IMR-90 (cell line): ENCODE data around the gene NEURL1B. TPM values are rescaled to one million over a fixed set of nuclear protein-coding genes. Genes with fewer than 3 reads are reported as not detected.

ENCODE experiments used
- ATAC-seq: fragments of 200-7000 bp; cut with Tn5 transposase; 2 replicates; pipeline ENCODE4 v1.9.1; 2020; ENCODE audit warnings: low read depth, mild to moderate bottlenecking, moderate library complexity
- BruUV-seq: library from RNA; stranded (reverse); fragments of 400-500 nt; replicated peaks from 2 replicates; lab custom pipeline; 2021; lab: Mats Ljungman, UMichigan
- CTCF ChIA-PET: fragments of 300-600 bp; formaldehyde crosslinking; extraction: SDS; loops from one replicate; lab custom pipeline; 2021; ENCODE audit warnings: antibody characterized with exemption; lab: Yijun Ruan, JAX
- POLR2A ChIA-PET: fragments of 300-600 bp; sonication (Branson Sonifier 250); formaldehyde crosslinking; loops from one replicate; lab custom pipeline; 2022; ENCODE audit warnings: antibody characterized with exemption; ENCODE audit not compliant: unreplicated experiment; lab: Charles Lee
- DNase-seq: peaks from one replicate; pipeline ENCODE4 v3.0.0; 2013
- H2AFZ ChIP-seq: replicated peaks from 2 replicates; pipeline ENCODE3; 2013; ENCODE audit warnings: low read length, mild to moderate bottlenecking; ENCODE audit not compliant: poor library complexity
- H2AK5ac ChIP-seq: 2 replicates; pipeline ENCODE4 v1.6.1; 2013; ENCODE audit warnings: low read depth, low read length, inconsistent platforms
- H2AK9ac ChIP-seq: replicated peaks from 2 replicates; pipeline ENCODE3; 2013; ENCODE audit warnings: mild to moderate bottlenecking, low read depth, low read length, moderate library complexity; ENCODE audit not compliant: poor library complexity
- H2BK120ac ChIP-seq: 2 replicates; pipeline ENCODE4 v1.6.1; 2013; ENCODE audit warnings: low read depth, low read length, inconsistent platforms
- H2BK15ac ChIP-seq: 3 replicates; pipeline ENCODE4 v1.6.1; 2013; ENCODE audit warnings: low read depth, low read length, inconsistent platforms
- H2BK20ac ChIP-seq: 2 replicates; pipeline ENCODE4 v1.6.1; 2013; ENCODE audit warnings: low read depth, mild to moderate bottlenecking, inconsistent platforms, low read length, moderate library complexity
- H2BK5ac ChIP-seq: 2 replicates; pipeline ENCODE4 v1.6.1; 2013; ENCODE audit warnings: mild to moderate bottlenecking, low read depth, low read length, inconsistent platforms; ENCODE audit not compliant: poor library complexity, severe bottlenecking
- H3K14ac ChIP-seq: replicated peaks from 2 replicates; pipeline ENCODE4 v1.6.1; 2013; ENCODE audit warnings: low read depth, low read length, inconsistent platforms
- H3K18ac ChIP-seq: 2 replicates; pipeline ENCODE4 v1.6.1; 2013; ENCODE audit warnings: low read depth, low read length, control low read depth
- H3K23ac ChIP-seq: 2 replicates; pipeline ENCODE4 v1.6.1; 2013; ENCODE audit warnings: low read depth, low read length, inconsistent platforms
- H3K27ac ChIP-seq: 2 replicates; pipeline ENCODE4 v1.5.1; 2013; ENCODE audit warnings: mild to moderate bottlenecking, control low read depth, low read length; ENCODE audit not compliant: insufficient read depth
- H3K27me3 ChIP-seq: 2 replicates; pipeline ENCODE4 v1.6.1; 2013; ENCODE audit warnings: low read length; ENCODE audit not compliant: control insufficient read depth, insufficient read depth
- H3K36me3 ChIP-seq: 2 replicates; pipeline ENCODE4 v1.6.1; 2013; ENCODE audit warnings: low read length, mixed read lengths; ENCODE audit not compliant: control insufficient read depth, insufficient read depth
- H3K4ac ChIP-seq: 2 replicates; pipeline ENCODE4 v1.6.1; 2013; ENCODE audit warnings: low read depth, low read length, inconsistent platforms
- H3K4me1 ChIP-seq: 2 replicates; pipeline ENCODE4 v1.6.1; 2013; ENCODE audit warnings: low read length, mixed read lengths; ENCODE audit not compliant: control insufficient read depth, insufficient read depth
- H3K4me2 ChIP-seq: 2 replicates; pipeline ENCODE4 v1.6.1; 2013; ENCODE audit warnings: low read depth, mild to moderate bottlenecking, control low read depth, low read length, moderate library complexity
- H3K4me3 ChIP-seq: 2 replicates; pipeline ENCODE4 v1.5.1; 2013; ENCODE audit warnings: low read depth, mild to moderate bottlenecking, control low read depth, low read length, moderate library complexity; ENCODE audit not compliant: insufficient read depth
- H3K56ac ChIP-seq: 2 replicates; pipeline ENCODE4 v1.6.1; 2013; ENCODE audit warnings: low read length, inconsistent platforms; ENCODE audit not compliant: insufficient read depth; ENCODE audit errors: extremely low read depth
- H3K79me1 ChIP-seq, 2 experiments: 2 replicates each; pipeline ENCODE4 v1.6.1; 2013; ENCODE audit warnings: low read length in 2 of 2, inconsistent platforms in 1 of 2, low read depth in 1 of 2
- H3K9ac ChIP-seq: 2 replicates; pipeline ENCODE4 v1.6.1; 2013; ENCODE audit warnings: low read depth, low read length, control low read depth
- H3K9me1 ChIP-seq: 2 replicates; pipeline ENCODE4 v1.6.1; 2013; ENCODE audit warnings: low read length, inconsistent platforms; ENCODE audit not compliant: insufficient read depth
- H3K9me3 ChIP-seq: 2 replicates; pipeline ENCODE4 v1.6.1; 2013; ENCODE audit warnings: low read length; ENCODE audit not compliant: control insufficient read depth, insufficient read depth
- H4K20me1 ChIP-seq: 2 replicates; pipeline ENCODE4 v1.6.1; 2013; ENCODE audit warnings: low read length, inconsistent platforms; ENCODE audit not compliant: insufficient read depth
- H4K5ac ChIP-seq: 2 replicates; pipeline ENCODE4 v1.6.1; 2013; ENCODE audit warnings: mild to moderate bottlenecking, low read depth, low read length, control low read depth
- H4K8ac ChIP-seq, 2 experiments: 2 replicates each; pipeline ENCODE4 v1.6.1; 2013; ENCODE audit warnings: low read depth in 2 of 2, low read length in 2 of 2, control low read depth in 1 of 2, inconsistent platforms in 1 of 2
- H4K91ac ChIP-seq: 2 replicates; pipeline ENCODE4 v1.6.1; 2013; ENCODE audit warnings: low read depth, low read length, inconsistent platforms; ENCODE audit not compliant: insufficient read depth
- MXI1 ChIP-seq: IDR thresholded peaks from 2 replicates; pipeline ENCODE4 v1.6.1; 2012; ENCODE audit warnings: low read depth, mild to moderate bottlenecking, low read length, moderate library complexity, borderline replicate concordance
- POLR2A ChIP-seq: IDR thresholded peaks from 2 replicates; pipeline ENCODE4 v1.6.1; 2012; ENCODE audit warnings: mild to moderate bottlenecking, low read depth, low read length
- RAD21 ChIP-seq: IDR thresholded peaks from 2 replicates; pipeline ENCODE4 v1.6.1; 2012; ENCODE audit warnings: low read length, improper control_type of control experiment
- RCOR1 ChIP-seq: IDR thresholded peaks from 2 replicates; pipeline ENCODE4 v1.6.1; 2012; ENCODE audit warnings: mild to moderate bottlenecking, low read length, improper control_type of control experiment; ENCODE audit not compliant: insufficient replicate concordance
- RFX5 ChIP-seq: IDR thresholded peaks from 2 replicates; pipeline ENCODE4 v1.8.0; 2012; ENCODE audit warnings: low read depth, mild to moderate bottlenecking, low read length, moderate library complexity
- SMC3 ChIP-seq: fragments of 150-350 bp; IDR thresholded peaks from 2 replicates; pipeline ENCODE4 v1.6.1; 2016; ENCODE audit warnings: low read depth, mild to moderate bottlenecking, antibody characterized with exemption, low read length, moderate library complexity
- WGBS, 2 experiments: methylation state at CpG; one replicate each; pipeline versions ENCODE4 v1.1.5 to v1.1.7; 2013; ENCODE audit warnings: missing lambda C conversion rate in 2 of 2; ENCODE audit not compliant: insufficient read length in 1 of 2; ENCODE audit errors: extremely low coverage in 2 of 2; 5-methylcytosine and 5-hydroxymethylcytosine counted together
- dilution Hi-C: fragments of 300-500 bp; cut with HindIII; formaldehyde crosslinking; loops from one replicate; pipeline ENCODE4 v1.14.3; 2018; ENCODE audit warnings: low sequenced_read_pairs; ENCODE audit not compliant: unreplicated experiment
- in situ Hi-C: fragments of 300-500 bp; cut with MboI; formaldehyde crosslinking; loops from 3 replicates; pipeline ENCODE4 v1.14.3; 2019; ENCODE audit warnings: low sequenced_read_pairs, inconsistent platforms, mixed read lengths
- intact Hi-C: fragments of 100-400 bp; cut with micrococcal nuclease; formaldehyde crosslinking; loops from 2 replicates; pipeline ENCODE4 v1.10.0; 2022
- polyA plus RNA-seq, 3 experiments: library from polyadenylated mRNA; depleted of rRNA; stranded (reverse); fragments of >200 nt; gene quantifications; 2 replicates each; pipeline ENCODE4 v1.2.3, GENCODE V29; 2012; ENCODE audit warnings: low replicate concordance in 1 of 3
- total RNA-seq: library from RNA; depleted of rRNA; stranded (reverse); fragments of >200 nt; gene quantifications from 2 replicates; pipeline ENCODE4 v1.2.3, GENCODE V29; 2012

The NEURL1B gene
- total and polyA plus RNA-seq, 2 of the 4 experiments (the other 2 are of a cell fraction) = 1.8 to 2.8 TPM

GRCh38 chr5:172699999-172700364, 58.9 kb downstream of the NEURL1B start:
- H2BK5ac ChIP-seq = no peak overlapping the region
- H3K27me3 ChIP-seq = peaks cover 36% of the 10 kb centered on the region
- no peak overlapping the region for H3K4ac ChIP-seq
- H3K18ac ChIP-seq = no peak overlapping the region
- in situ Hi-C loops (loop anchor here (5.0 to 25.0 kb wide), 4 partner anchors 223 to 887 kb away; partner anchors contain the start of gene BNIP1), intact Hi-C loops (loop anchor here (5.0 to 10.0 kb wide), 2 partner anchors 38 to 915 kb away; partner anchors contain the start of gene BOD1), dilution Hi-C loops (no loop called here)
- no peak overlapping the region for H4K91ac ChIP-seq
- H3K4me2 ChIP-seq = no peak overlapping the region
- H3K4me3 ChIP-seq = no peak overlapping the region
- WGBS, 2 experiments = no CpG with 5 or more reads among the region's 6 CpGs
- BruUV-seq = no TSS peak
- no peaks in the 10 kb centered on the region for H4K20me1 ChIP-seq
- no peak overlapping the region for H2BK20ac ChIP-seq
- ChIA-PET CTCF (interaction anchor here (0.5 to 1.2 kb wide), 2 partner anchors 221 to 358 kb away, joined by 3 to 5 read pairs; no protein-coding TSS in a partner anchor), POLR2A (no interaction called here)
- H3K4me1 ChIP-seq = peaks cover 2% of the 10 kb centered on the region; the same call in 1 of the 2 replicates
- H4K5ac ChIP-seq = no peak overlapping the region
- H3K79me1 ChIP-seq = no peaks in the 10 kb centered on the region
- no peak for DNase-seq
- no peaks in the 10 kb centered on the region for H3K36me3 ChIP-seq
- no peak overlapping the region for H2AK5ac ChIP-seq
- no peaks in the 10 kb centered on the region for H3K9me1 ChIP-seq
- H3K23ac ChIP-seq = no peak overlapping the region
- no peak for ATAC-seq
- no peak overlapping the region for H4K8ac ChIP-seq
- no peak overlapping the region for H3K14ac ChIP-seq
- no peak overlapping the region for H2BK15ac ChIP-seq
- H2AK9ac ChIP-seq = no peak overlapping the region
- H3K9ac ChIP-seq = no peak overlapping the region
- H2BK120ac ChIP-seq = no peak overlapping the region
- peak overlapping the region; percentile 60 for H2AFZ ChIP-seq
- no peak overlapping the region for H3K27ac ChIP-seq
- no peaks in the 10 kb centered on the region for H3K9me3 ChIP-seq
- no peak overlapping the region for H3K56ac ChIP-seq
- TF ChIP-seq RFX5 = no peak
- no peak for TF ChIP-seq RAD21
- TF ChIP-seq MXI1 = no peak
- TF ChIP-seq RCOR1 = no peak
- no peak for TF ChIP-seq POLR2A
- TF ChIP-seq SMC3 = no peak
